ENCODE measurements around the gene KIAA0753.
A peak's percentile ranks its signal among the peaks of the same experiment; 100 is the strongest.

The KIAA0753 gene

GRCh38 chr17:6546069-6546718 lies 94.3 kb downstream of the KIAA0753 start:
- peak; percentile 48 for DNase-seq (ENCODE audit: low spot score)
- no peak for TF ChIP-seq CTCF (IDR thresholded peaks at IDR 0.05; ENCODE audit: extremely low read depth, insufficient read depth, missing control alignments)
- in situ Hi-C loops (cut with MboI; ENCODE audit: low pct_unique_long_range_greater_than_20kb, low sequenced_read_pairs, unreplicated experiment): no loop called here

DNA sequence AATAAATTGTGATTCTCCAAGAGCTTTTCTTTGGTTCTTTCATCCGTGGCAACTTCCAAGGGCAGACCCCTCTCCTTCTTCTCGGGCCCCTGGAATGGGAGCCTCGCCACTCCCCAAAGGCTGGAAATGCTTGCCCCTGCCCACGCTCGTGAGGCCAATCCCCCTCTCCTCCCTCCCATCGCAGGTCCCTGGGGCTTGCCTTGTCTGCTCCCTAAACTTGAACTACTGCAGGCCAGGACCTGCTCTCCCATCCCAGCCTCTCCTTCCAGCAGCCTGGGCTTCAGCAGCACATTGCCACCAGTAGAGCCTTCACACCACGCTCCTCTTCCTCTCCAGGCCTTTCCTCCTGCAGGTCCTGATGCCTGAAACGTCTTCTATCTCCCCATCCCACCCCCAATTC lies 95.2 kb downstream of the KIAA0753 start:
- TF ChIP-seq CTCF (IDR thresholded peaks at IDR 0.05; ENCODE audit: extremely low read depth, insufficient read depth, missing control alignments): no peak
- in situ Hi-C loops (cut with MboI; ENCODE audit: low pct_unique_long_range_greater_than_20kb, low sequenced_read_pairs, unreplicated experiment): no loop called here
- DNase-seq (ENCODE audit: low spot score): no peak

- TF ChIP-seq CTCF (IDR thresholded peaks at IDR 0.05; ENCODE audit: extremely low read depth, insufficient read depth, missing control alignments): no peak
- DNase-seq (ENCODE audit: low spot score): no peak
- in situ Hi-C loops (cut with MboI; ENCODE audit: low pct_unique_long_range_greater_than_20kb, low sequenced_read_pairs, unreplicated experiment): no loop called here
These were observed 96.5 kb downstream of the KIAA0753 start for GRCh38 chr17:6544011-6544370.

DNA sequence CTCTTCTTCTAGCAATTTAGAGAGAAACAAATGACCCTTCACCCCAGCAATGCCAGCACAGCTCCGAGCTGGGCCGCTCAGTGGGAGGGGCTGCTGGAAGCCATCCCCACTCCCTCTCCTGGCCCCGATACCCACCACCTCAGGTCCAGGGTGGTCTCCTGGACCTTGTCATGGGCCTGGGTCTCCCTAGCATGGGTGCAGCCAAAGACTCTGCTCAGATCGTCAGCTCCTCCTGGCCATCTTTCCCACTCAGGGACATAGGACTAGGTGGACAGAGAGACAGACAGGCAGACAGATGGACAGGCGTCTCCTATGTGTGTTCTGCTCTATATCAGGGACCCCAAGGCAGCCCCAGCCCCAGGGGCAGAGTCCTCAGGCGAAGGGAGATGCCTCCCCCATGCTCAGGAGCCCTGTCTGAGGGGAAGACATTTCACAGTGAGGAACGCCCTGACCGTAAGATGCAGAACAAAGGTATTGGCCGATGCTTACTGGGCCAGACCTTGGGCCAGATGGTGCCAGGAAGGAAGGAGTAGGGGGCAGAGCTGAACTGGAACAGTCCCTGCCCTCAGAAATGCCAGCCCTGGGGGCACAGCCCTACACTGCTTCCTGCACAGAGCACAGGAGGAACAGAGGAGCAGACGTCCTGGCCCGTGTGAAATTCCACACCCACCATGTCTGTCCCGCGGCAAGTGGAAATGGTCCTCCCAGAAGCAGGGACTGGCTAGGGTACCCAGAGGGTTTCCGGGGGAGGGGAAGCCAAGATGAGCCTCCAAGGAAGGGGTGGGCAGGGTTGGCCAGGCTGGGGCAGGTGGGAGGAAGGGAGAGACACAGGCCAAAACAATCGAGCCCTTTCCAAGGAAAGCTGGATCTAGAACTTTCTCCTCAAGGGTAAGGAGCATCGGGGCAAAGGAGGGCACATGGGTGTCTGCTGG lies 97.2 kb downstream of the KIAA0753 start:
- DNase-seq (ENCODE audit: low spot score): no peak
- in situ Hi-C loops (cut with MboI; ENCODE audit: low pct_unique_long_range_greater_than_20kb, low sequenced_read_pairs, unreplicated experiment): no loop called here
- no peak for TF ChIP-seq CTCF (IDR thresholded peaks at IDR 0.05; ENCODE audit: extremely low read depth, insufficient read depth, missing control alignments)

- in situ Hi-C loops (cut with MboI; ENCODE audit: low pct_unique_long_range_greater_than_20kb, low sequenced_read_pairs, unreplicated experiment): no loop called here
These were observed 97.9 kb downstream of the KIAA0753 start for GRCh38 chr17:6542577-6542976.

GRCh38 chr17:6541886-6542285 lies 98.6 kb downstream of the KIAA0753 start:
- in situ Hi-C loops (cut with MboI; ENCODE audit: low pct_unique_long_range_greater_than_20kb, low sequenced_read_pairs, unreplicated experiment): no loop called here
- no peak for DNase-seq (ENCODE audit: low spot score)
- no peak for TF ChIP-seq CTCF (IDR thresholded peaks at IDR 0.05; ENCODE audit: extremely low read depth, insufficient read depth, missing control alignments)

More at GRCh38 chr17:6542577-6542976, 97.9 kb downstream of the KIAA0753 start:
- no peak for TF ChIP-seq CTCF (IDR thresholded peaks at IDR 0.05; ENCODE audit: extremely low read depth, insufficient read depth, missing control alignments)
- DNase-seq (ENCODE audit: low spot score): no peak
